H9 (cell line): ENCODE results near the gene FBXO11. TPM values are rescaled to one million over a fixed set of nuclear protein-coding genes. Genes with fewer than 3 reads are reported as not detected.

Experiments used
- DNase-seq: peaks from one replicate; pipeline ENCODE4 v3.0.0-alpha.2; 2017
- H2AFZ ChIP-seq: one replicate; pipeline ENCODE4 v1.6.1; 2013; ENCODE audit warnings: mild to moderate bottlenecking, low read length, control low read depth, moderate library complexity
- H2AK5ac ChIP-seq: 2 replicates; pipeline ENCODE4 v1.6.1; 2013; ENCODE audit warnings: low read length, control low read depth, mixed read lengths; ENCODE audit not compliant: insufficient read length
- H2BK120ac ChIP-seq: one replicate; pipeline ENCODE4 v1.6.1; 2013; ENCODE audit warnings: low read depth, mild to moderate bottlenecking, low read length, control low read depth, inconsistent platforms; ENCODE audit not compliant: poor library complexity, severe bottlenecking
- H2BK12ac ChIP-seq: 2 replicates; pipeline ENCODE4 v1.6.1; 2013; ENCODE audit warnings: low read length, control low read depth, mixed read lengths, low read depth; ENCODE audit not compliant: insufficient read length
- H2BK15ac ChIP-seq: 2 replicates; pipeline ENCODE4 v1.6.1; 2013; ENCODE audit warnings: low read depth, low read length, control low read depth
- H2BK20ac ChIP-seq: one replicate; pipeline ENCODE4 v1.6.1; 2013; ENCODE audit warnings: low read depth, mild to moderate bottlenecking, low read length, control low read depth, inconsistent platforms; ENCODE audit not compliant: poor library complexity, severe bottlenecking
- H2BK5ac ChIP-seq: 2 replicates; pipeline ENCODE4 v1.6.1; 2013; ENCODE audit warnings: low read length, control low read depth, mixed read lengths; ENCODE audit not compliant: insufficient read length
- H3K14ac ChIP-seq: 2 replicates; pipeline ENCODE4 v1.6.1; 2013; ENCODE audit warnings: low read length, control low read depth; ENCODE audit not compliant: insufficient read depth
- H3K18ac ChIP-seq: 2 replicates; pipeline ENCODE4 v1.6.1; 2013; ENCODE audit warnings: low read depth, mild to moderate bottlenecking, mixed read lengths, low read length, control low read depth; ENCODE audit not compliant: insufficient read length
- H3K23ac ChIP-seq: 2 replicates; pipeline ENCODE4 v1.6.1; 2013; ENCODE audit warnings: low read length, control low read depth, mixed read lengths, low read depth; ENCODE audit not compliant: insufficient read length
- H3K23me2 ChIP-seq: 2 replicates; pipeline ENCODE4 v1.6.1; 2013; ENCODE audit warnings: low read depth, mild to moderate bottlenecking, mixed read lengths, low read length, control low read depth; ENCODE audit not compliant: insufficient read length, poor library complexity, severe bottlenecking
- H3K27ac ChIP-seq: 2 replicates; pipeline ENCODE4 v1.5.1; 2013; ENCODE audit warnings: low read length, control low read depth, mixed read lengths, low read depth; ENCODE audit not compliant: insufficient read length
- H3K27me3 ChIP-seq: 2 replicates; pipeline ENCODE4 v1.6.1; 2013; ENCODE audit warnings: low read length, control low read depth, inconsistent platforms; ENCODE audit not compliant: insufficient read depth
- H3K4ac ChIP-seq: 2 replicates; pipeline ENCODE4 v1.6.1; 2013; ENCODE audit warnings: low read depth, mild to moderate bottlenecking, control low read depth, inconsistent platforms, low read length, moderate library complexity
- H3K4me1 ChIP-seq: 2 replicates; pipeline ENCODE4 v1.6.1; 2013; ENCODE audit warnings: low read length, control low read depth, inconsistent platforms; ENCODE audit not compliant: insufficient read depth
- H3K4me2 ChIP-seq: 2 replicates; pipeline ENCODE4 v1.6.1; 2013; ENCODE audit warnings: low read length, control low read depth, mixed read lengths; ENCODE audit not compliant: insufficient read length, insufficient read depth
- H3K56ac ChIP-seq: 2 replicates; pipeline ENCODE4 v1.6.1; 2013; ENCODE audit warnings: low read depth, mild to moderate bottlenecking, mixed read lengths, low read length, control low read depth; ENCODE audit not compliant: insufficient read length
- H3K79me1 ChIP-seq: 2 replicates; pipeline ENCODE4 v1.6.1; 2013; ENCODE audit warnings: low read depth, mild to moderate bottlenecking, moderate library complexity, low read length, control low read depth, inconsistent platforms; ENCODE audit not compliant: insufficient read depth, poor library complexity, severe bottlenecking
- H3K79me2 ChIP-seq: 2 replicates; pipeline ENCODE4 v1.6.1; 2013; ENCODE audit warnings: low read length, control low read depth, inconsistent platforms; ENCODE audit not compliant: insufficient read depth
- H3K9ac ChIP-seq: 2 replicates; pipeline ENCODE4 v1.6.1; 2013; ENCODE audit warnings: low read length, control low read depth, mixed read lengths; ENCODE audit not compliant: insufficient read length; ENCODE audit errors: extremely low read depth
- H3K9me3 ChIP-seq: one replicate; pipeline ENCODE4 v1.6.1; 2013; ENCODE audit warnings: low read depth, low read length, inconsistent platforms; ENCODE audit not compliant: control insufficient read depth
- H3T11ph ChIP-seq: one replicate; pipeline ENCODE4 v1.6.1; 2013; ENCODE audit warnings: mild to moderate bottlenecking, low read length, control low read depth, inconsistent platforms
- H4K20me1 ChIP-seq: one replicate; pipeline ENCODE4 v1.6.1; 2013; ENCODE audit not compliant: control insufficient read depth, insufficient read length, insufficient read depth
- H4K5ac ChIP-seq: 2 replicates; pipeline ENCODE4 v1.6.1; 2013; ENCODE audit warnings: low read depth, mild to moderate bottlenecking, mixed read lengths, low read length, control low read depth; ENCODE audit not compliant: insufficient read length
- H4K8ac ChIP-seq: replicated peaks from 2 replicates; pipeline ENCODE4 v1.6.1; 2013; ENCODE audit warnings: low read length, control low read depth, mixed read lengths, low read depth; ENCODE audit not compliant: insufficient read length
- H4K91ac ChIP-seq: 2 replicates; pipeline ENCODE4 v1.6.1; 2013; ENCODE audit warnings: low read depth, mild to moderate bottlenecking, moderate library complexity, mixed read lengths, low read length, control low read depth; ENCODE audit not compliant: insufficient read length
- H3K27ac Mint-ChIP-seq, 3 experiments: 2 replicates in 2 of 3; 3 replicates in 1 of 3; pipeline ENCODE4 v1.8.0; 2020 to 2021; ENCODE audit warnings: mixed read lengths in 3 of 3, mild to moderate bottlenecking in 1 of 3, moderate library complexity in 1 of 3
- H3K27me3 Mint-ChIP-seq: 2 replicates; pipeline ENCODE4 v1.8.0; 2021; ENCODE audit warnings: low read depth, mild to moderate bottlenecking, moderate library complexity, mixed read lengths
- H3K36me3 Mint-ChIP-seq, 3 experiments: 2 replicates in 2 of 3; 3 replicates in 1 of 3; pipeline ENCODE4 v1.8.0; 2020 to 2021; ENCODE audit warnings: low read depth in 3 of 3, mixed read lengths in 3 of 3; ENCODE audit not compliant: insufficient read depth in 1 of 3
- H3K4me1 Mint-ChIP-seq, 2 experiments: 2 replicates each; pipeline ENCODE4 v1.8.0; 2020; ENCODE audit warnings: mixed read lengths in 2 of 2
- H3K4me3 Mint-ChIP-seq, 2 experiments: 2 replicates in 1 of 2; 3 replicates in 1 of 2; pipeline ENCODE4 v1.8.0; 2020 to 2021; ENCODE audit warnings: mild to moderate bottlenecking in 2 of 2, mixed read lengths in 2 of 2, moderate library complexity in 1 of 2
- H3K9me3 Mint-ChIP-seq, 2 experiments: 2 replicates in 1 of 2; 3 replicates in 1 of 2; pipeline ENCODE4 v1.8.0; 2020; ENCODE audit warnings: mild to moderate bottlenecking in 2 of 2, mixed read lengths in 2 of 2, moderate library complexity in 1 of 2
- CTCF ChIP-seq: fragments of 200-600 bp; sonication (generic); conservative IDR thresholded peaks from 3 replicates; pipeline ENCODE4 v1.8.0; 2021; ENCODE audit warnings: antibody characterized with exemption, mild to moderate bottlenecking
- WGBS: extraction: QIAGEN DNeasy Blood & Tissue Kit; methylation state at CpG from one replicate; pipeline ENCODE4 v1.1.7; 2013; ENCODE audit warnings: missing lambda C conversion rate, low lambda C conversion rate, mixed read lengths; ENCODE audit not compliant: insufficient read length; ENCODE audit errors: extremely low coverage; 5-methylcytosine and 5-hydroxymethylcytosine counted together
- total RNA-seq: library from RNA; stranded (reverse); gene quantifications from 2 replicates; pipeline ENCODE4 v1.2.1, GENCODE V29; 2021

FBXO11 gene
- total RNA-seq, 1 experiment from 2014 or later = 68.8 TPM

- Histone ChIP-seq H3K9ac (no peak overlapping the region), H2BK120ac (no peak overlapping the region), H2AFZ (no peak overlapping the region), H2BK12ac (no peak overlapping the region), H2BK5ac (no peak overlapping the region), H2BK20ac (no peak overlapping the region), H3K56ac (no peak overlapping the region), H4K20me1 (no peaks in the 10 kb centered on the region), H3K4me2 (no peak overlapping the region), H3K4me1 (no peaks in the 10 kb centered on the region), H3K9me3 (no peaks in the 10 kb centered on the region), H3T11ph (no peak overlapping the region), H3K27ac (no peak overlapping the region), H3K14ac (no peak overlapping the region), H3K18ac (no peak overlapping the region), H4K91ac (no peak overlapping the region), H3K23me2 (no peaks in the 10 kb centered on the region), H3K23ac (no peak overlapping the region), H3K27me3 (no peaks in the 10 kb centered on the region), H3K79me1 (no peaks in the 10 kb centered on the region), H3K4ac (no peak overlapping the region), H2BK15ac (no peak overlapping the region), H4K5ac (no peak overlapping the region), H4K8ac (no peak overlapping the region), H2AK5ac (no peak overlapping the region), H3K79me2 (no peaks in the 10 kb centered on the region)
- Mint-ChIP-seq H3K27ac (no peak overlapping the region), H3K4me1 (peaks cover 12% of the 10 kb centered on the region in 2 experiments), H3K9me3 (peaks cover 0 to 6% of the 10 kb centered on the region in 2 experiments; a peak in 2 of 5 replicates), H3K27me3 (no peaks in the 10 kb centered on the region; the same call in 1 of the 2 replicates), H3K36me3 (peaks cover 0 to 10% (median 5%) of the 10 kb centered on the region in 3 experiments; a peak in 4 of 7 replicates), H3K4me3 (no peak overlapping the region)
- DNase-seq = no peak
- no CpG with 5 or more reads among the region's 3 CpGs for WGBS
- TF ChIP-seq CTCF = no peak
Observed at GRCh38 chr2:47767497-47767844, 138.8 kb downstream of the FBXO11 start.
